ENCODE measurements around the gene ATG16L2.

The ATG16L2 gene

DNA sequence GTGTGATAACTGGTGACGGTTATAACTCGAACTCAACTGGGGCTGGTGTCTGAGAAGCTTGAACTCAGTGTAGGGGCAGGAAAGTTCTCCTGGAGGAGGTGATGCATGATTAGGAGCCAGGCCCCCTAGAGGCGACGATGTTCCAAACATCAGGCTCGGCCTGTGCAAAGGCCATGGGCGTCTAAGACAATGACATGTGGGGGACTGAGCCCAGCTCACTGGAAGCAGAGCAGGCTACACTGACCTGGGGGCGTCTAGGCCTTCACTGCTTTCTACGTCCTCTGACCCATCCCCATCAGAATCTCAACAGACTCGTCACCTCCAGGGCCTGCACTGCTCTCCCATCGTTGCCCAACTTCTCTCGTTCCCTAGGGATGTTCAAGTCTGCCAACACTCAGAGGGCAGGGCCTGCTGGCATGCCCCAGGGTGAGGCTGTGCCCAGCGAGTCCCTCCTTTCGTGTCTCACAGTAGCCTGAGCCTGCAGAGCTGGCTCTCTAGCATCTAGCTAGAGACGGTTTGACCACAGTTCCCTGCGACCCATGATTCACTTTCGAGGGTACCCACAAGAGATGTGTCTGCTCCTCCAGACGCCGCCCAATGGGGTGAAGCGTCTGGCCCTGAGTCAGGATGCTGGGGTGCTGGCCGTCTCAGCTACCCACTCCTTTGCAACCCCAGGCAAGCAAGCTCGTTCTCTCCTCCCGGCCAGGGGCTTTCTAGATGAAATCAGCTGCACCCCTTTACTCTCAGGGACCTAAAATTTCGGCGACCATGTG is 1.1 kb upstream of the ATG16L2 start:
- H3K4me3 ChIP-seq (replicated peaks in 1 of 2; ENCODE audit: low read depth in 2 of 2, low read length in 2 of 2): peak overlapping the region; percentile 48 to 65
- TF ChIP-seq, protein P1, sequence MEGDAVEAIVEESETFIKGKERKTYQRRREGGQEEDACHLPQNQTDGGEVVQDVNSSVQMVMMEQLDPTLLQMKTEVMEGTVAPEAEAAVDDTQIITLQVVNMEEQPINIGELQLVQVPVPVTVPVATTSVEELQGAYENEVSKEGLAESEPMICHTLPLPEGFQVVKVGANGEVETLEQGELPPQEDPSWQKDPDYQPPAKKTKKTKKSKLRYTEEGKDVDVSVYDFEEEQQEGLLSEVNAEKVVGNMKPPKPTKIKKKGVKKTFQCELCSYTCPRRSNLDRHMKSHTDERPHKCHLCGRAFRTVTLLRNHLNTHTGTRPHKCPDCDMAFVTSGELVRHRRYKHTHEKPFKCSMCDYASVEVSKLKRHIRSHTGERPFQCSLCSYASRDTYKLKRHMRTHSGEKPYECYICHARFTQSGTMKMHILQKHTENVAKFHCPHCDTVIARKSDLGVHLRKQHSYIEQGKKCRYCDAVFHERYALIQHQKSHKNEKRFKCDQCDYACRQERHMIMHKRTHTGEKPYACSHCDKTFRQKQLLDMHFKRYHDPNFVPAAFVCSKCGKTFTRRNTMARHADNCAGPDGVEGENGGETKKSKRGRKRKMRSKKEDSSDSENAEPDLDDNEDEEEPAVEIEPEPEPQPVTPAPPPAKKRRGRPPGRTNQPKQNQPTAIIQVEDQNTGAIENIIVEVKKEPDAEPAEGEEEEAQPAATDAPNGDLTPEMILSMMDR (IDR thresholded peaks at IDR 0.05; ENCODE audit: low read depth, low read length): peak; percentile 75
- peak; percentile 58 to 69 for DNase-seq (ENCODE audit: low read depth in 2 of 2)

DNA sequence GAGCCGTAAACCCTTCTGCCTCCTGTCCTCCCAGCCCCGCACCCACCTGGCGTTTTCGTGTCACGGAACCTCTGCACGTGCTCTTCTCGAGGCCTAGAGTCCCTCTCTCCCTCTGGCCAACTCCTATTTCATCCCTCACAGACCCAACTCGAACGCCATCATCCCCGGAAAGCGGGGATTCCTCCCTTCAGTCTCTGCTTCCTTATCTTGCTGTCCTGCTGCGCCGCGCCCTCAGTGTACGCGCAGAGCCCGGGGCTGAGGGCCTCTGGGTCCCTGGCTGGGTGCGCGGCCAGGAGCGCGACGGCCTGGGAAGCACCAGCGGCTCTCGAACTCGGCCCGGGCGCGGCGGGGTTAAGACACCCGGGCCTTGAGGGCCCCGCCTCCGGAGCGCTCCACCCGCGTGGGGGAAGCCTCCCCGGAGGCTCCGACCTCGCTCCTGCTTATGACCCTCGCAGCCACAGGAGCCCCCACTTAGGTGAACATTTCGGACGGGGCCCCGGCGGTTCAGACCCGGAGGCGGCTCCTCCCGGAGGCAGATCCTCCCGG is 398 bp upstream of the ATG16L2 start:
- peak overlapping the region; percentile 48 to 65 for H3K4me3 ChIP-seq (replicated peaks in 1 of 2; ENCODE audit: low read depth in 2 of 2, low read length in 2 of 2)
- DNase-seq (ENCODE audit: low read depth in 2 of 2): peak; percentile 83 to 87
- TF ChIP-seq, protein P1 (IDR thresholded peaks at IDR 0.05; ENCODE audit: low read depth, low read length): no peak

DNA sequence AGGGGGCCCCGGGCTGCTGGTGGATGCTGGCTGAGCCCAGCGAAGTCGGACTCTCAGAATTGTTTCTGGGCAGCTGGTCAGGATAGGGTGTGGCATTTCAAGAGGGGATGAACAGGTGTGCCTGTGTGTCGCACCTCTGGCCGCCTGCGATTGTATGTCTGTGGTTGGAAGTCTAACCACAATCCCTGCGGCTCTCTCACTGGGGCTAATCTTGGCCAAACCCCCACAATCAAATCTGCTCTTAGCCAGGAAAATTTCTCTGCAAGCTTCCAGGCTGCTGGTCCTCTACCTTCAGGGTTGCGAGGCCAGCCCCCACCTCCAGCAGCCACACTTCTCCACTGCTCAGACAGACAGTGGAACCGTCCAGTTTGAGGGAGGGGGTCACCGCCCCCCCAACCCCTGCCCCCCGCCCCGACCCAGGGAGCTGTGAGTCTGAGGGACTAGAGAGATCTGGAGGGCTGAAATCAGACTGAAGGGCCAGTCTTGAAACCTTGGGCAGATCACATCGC is 953 bp downstream of the ATG16L2 start:
- TF ChIP-seq, protein P1 (IDR thresholded peaks at IDR 0.05; ENCODE audit: low read depth, low read length): no peak
- H3K4me3 ChIP-seq (replicated peaks in 1 of 2; ENCODE audit: low read depth in 2 of 2, low read length in 2 of 2): peak overlapping the region; percentile 65 to 94
- no peak for DNase-seq (ENCODE audit: low read depth in 2 of 2)

DNA sequence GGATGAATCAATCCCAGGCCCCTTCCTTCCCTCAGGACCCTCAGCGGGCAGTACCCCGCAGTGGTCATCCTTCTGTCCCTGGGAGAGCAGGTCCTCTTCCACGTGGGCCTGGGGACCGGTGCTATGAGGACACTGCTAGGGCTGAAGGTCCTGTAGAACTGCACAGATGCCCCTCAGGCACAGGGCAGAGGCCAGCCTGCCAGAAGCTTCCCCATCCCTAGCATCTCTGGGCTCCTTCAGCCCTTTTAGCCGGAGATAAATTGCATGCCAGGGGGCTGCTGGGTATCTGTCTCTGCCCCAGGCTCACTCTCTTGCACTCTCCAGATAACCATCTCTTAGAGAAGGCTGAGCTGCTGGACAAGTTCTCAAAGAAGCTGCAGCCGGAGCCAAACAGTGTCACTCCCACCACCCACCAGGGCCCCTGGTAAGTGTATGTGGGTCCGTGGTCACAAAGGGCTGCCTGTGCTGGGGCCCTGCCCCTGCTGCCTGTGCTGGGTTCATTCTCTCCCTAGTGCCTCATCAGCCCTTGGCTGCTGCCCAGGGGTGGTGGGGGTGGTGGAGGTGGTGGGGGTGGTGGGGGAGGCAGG is 2.3 kb downstream of the ATG16L2 start:
- DNase-seq (ENCODE audit: low read depth in 2 of 2): no peak
- TF ChIP-seq, protein P1 (IDR thresholded peaks at IDR 0.05; ENCODE audit: low read depth, low read length): no peak
- no peak overlapping the region for H3K4me3 ChIP-seq (replicated peaks in 1 of 2; ENCODE audit: low read depth in 2 of 2, low read length in 2 of 2)

DNA sequence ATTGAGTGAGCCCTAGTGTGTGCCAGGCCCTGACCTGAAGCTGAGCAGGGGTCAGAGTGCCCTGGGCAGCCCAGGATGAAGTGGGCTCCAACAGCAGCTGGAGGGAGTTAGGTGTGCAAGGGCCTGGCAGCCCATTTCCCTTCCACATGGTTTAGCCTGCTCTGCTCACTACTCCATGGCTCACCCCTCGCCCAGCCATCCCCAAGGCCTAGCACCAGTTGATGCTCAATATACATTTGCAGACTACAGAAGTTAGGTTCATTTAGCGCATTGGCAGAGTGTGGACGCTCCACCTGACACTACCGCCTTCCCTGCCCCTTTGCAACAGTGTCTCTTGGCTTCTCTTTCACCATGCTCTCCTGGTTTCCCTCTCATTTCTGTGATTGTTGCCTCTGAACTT is 3.8 kb downstream of the ATG16L2 start:
- TF ChIP-seq, protein P1 (IDR thresholded peaks at IDR 0.05; ENCODE audit: low read depth, low read length): no peak
- H3K4me3 ChIP-seq (replicated peaks in 1 of 2; ENCODE audit: low read depth in 2 of 2, low read length in 2 of 2): no peak overlapping the region
- DNase-seq (ENCODE audit: low read depth in 2 of 2): no peak

DNA sequence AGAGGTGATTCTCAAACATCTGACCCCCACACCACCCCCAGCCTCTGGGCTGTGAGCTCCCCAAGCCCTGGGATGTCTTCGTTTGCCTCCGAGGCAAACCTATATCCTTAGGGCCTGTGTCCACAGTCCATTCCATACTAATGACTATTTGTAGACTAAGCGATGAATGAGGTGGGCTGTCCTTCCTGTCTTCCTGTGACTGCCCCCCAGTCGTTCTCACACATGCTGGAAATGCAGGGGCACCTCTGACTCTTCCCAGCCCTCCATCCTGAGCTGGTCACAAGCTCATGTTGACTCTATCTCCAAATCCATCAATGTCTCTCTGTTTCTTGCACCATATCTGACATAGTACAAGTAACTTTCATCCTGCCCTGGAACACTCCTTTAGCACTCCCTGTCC is 4.8 kb downstream of the ATG16L2 start:
- H3K4me3 ChIP-seq (replicated peaks in 1 of 2; ENCODE audit: low read depth in 2 of 2, low read length in 2 of 2): no peak overlapping the region
- TF ChIP-seq, protein P1 (IDR thresholded peaks at IDR 0.05; ENCODE audit: low read depth, low read length): no peak
- DNase-seq (ENCODE audit: low read depth in 2 of 2): no peak
